ENCODE results near the gene CAMK1D.

CAMK1D gene

DNA sequence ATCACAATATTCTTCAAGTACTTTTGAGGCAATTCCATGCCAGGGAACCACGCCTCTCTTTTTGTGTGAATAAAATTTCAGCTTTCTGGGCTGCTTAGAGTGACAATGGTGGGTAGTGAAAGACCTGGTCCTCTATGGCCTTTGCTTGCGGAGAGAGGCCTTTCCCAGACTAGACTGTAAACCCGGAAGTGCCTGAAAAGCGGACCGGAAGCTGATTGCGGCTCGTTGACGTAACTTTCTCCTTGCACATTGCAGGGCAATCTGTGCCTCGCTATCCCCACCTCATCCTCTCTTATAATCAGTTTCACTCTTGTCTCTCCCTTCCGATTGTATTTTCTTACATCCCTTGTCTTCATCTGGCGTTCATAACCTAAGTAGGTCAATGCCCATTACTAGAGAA is 310.4 kb downstream of the CAMK1D start:
- DNase-seq (ENCODE audit: low read depth): no peak
- TF ChIP-seq, protein P1, sequence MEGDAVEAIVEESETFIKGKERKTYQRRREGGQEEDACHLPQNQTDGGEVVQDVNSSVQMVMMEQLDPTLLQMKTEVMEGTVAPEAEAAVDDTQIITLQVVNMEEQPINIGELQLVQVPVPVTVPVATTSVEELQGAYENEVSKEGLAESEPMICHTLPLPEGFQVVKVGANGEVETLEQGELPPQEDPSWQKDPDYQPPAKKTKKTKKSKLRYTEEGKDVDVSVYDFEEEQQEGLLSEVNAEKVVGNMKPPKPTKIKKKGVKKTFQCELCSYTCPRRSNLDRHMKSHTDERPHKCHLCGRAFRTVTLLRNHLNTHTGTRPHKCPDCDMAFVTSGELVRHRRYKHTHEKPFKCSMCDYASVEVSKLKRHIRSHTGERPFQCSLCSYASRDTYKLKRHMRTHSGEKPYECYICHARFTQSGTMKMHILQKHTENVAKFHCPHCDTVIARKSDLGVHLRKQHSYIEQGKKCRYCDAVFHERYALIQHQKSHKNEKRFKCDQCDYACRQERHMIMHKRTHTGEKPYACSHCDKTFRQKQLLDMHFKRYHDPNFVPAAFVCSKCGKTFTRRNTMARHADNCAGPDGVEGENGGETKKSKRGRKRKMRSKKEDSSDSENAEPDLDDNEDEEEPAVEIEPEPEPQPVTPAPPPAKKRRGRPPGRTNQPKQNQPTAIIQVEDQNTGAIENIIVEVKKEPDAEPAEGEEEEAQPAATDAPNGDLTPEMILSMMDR (IDR thresholded peaks at IDR 0.05; ENCODE audit: control insufficient read depth, extremely low read depth, insufficient read depth): no peak
- H3K4me3 ChIP-seq (ENCODE audit: low read depth, low read length): no peak overlapping the region

DNA sequence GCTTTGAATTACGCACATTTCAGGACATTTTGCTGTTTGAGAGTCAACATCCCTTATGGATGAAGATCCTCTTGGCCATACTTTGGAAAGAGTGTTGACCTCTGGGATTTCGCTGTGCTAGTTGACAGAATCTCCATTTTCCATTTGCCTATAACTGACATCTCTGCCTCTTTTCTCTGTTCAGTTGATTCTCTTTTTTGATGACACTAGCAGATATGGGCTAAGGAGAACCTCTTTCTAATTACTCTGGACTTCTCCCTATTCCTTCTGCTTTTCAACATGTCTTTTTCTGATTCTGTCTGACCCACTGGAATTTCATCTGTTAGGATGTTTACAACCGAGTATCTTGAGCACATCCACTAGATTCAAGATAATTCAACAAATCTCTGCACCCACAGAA is 311.5 kb downstream of the CAMK1D start:
- TF ChIP-seq, protein P1 (IDR thresholded peaks at IDR 0.05; ENCODE audit: control insufficient read depth, extremely low read depth, insufficient read depth): no peak
- DNase-seq (ENCODE audit: low read depth): no peak
- H3K4me3 ChIP-seq (ENCODE audit: low read depth, low read length): no peak overlapping the region

GRCh38 chr10:12661671-12662070 is 312.3 kb downstream of the CAMK1D start:
- TF ChIP-seq, protein P1 (IDR thresholded peaks at IDR 0.05; ENCODE audit: control insufficient read depth, extremely low read depth, insufficient read depth): no peak
- no peak overlapping the region for H3K4me3 ChIP-seq (ENCODE audit: low read depth, low read length)
- DNase-seq (ENCODE audit: low read depth): no peak

DNA sequence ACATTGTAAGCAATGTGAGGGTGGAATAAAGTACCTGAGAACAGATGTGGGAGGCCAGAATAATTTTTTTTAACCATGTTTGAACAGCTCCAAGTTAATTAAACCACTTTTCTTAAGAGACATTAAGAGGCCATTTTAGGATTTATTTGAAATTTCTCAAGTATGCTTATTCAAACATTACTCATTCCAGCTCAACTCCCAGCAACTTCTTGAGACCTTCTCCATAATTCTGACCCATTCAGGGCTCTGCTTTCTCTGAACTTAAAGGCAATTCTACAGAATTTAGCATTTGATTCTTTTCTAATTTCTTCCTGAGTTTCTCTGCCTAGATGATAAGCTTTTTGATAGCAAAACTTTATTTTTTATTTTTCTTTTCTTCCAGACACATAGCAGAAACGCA is 314.5 kb downstream of the CAMK1D start:
- DNase-seq (ENCODE audit: low read depth): no peak
- TF ChIP-seq, protein P1 (IDR thresholded peaks at IDR 0.05; ENCODE audit: control insufficient read depth, extremely low read depth, insufficient read depth): no peak
- no peak overlapping the region for H3K4me3 ChIP-seq (ENCODE audit: low read depth, low read length)

DNA sequence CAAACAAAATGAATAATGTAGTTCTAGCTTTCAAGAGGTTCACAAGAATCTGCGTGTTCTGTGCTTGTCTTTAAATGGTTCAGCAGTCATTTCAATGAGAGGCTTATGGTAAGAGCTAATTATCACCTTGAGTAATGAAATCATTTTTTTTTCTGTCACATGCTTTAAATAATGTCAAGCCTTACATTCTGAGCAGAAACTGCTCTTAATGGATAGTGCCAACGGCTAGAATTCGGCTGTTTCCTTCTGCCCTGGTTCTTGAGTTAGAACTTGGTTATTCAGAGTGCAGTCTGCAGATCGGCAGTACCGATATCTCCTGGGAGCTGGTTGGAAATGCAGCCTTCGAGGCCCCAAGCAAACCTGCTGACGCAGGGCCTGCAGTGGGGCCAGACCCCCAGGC is 316.2 kb downstream of the CAMK1D start:
- no peak for DNase-seq (ENCODE audit: low read depth)
- TF ChIP-seq, protein P1 (IDR thresholded peaks at IDR 0.05; ENCODE audit: control insufficient read depth, extremely low read depth, insufficient read depth): no peak
- H3K4me3 ChIP-seq (ENCODE audit: low read depth, low read length): no peak overlapping the region

GRCh38 chr10:12667052-12667451 is 317.7 kb downstream of the CAMK1D start:
- H3K4me3 ChIP-seq (ENCODE audit: low read depth, low read length): no peak overlapping the region
- TF ChIP-seq, protein P1 (IDR thresholded peaks at IDR 0.05; ENCODE audit: control insufficient read depth, extremely low read depth, insufficient read depth): no peak
- DNase-seq (ENCODE audit: low read depth): no peak

DNA sequence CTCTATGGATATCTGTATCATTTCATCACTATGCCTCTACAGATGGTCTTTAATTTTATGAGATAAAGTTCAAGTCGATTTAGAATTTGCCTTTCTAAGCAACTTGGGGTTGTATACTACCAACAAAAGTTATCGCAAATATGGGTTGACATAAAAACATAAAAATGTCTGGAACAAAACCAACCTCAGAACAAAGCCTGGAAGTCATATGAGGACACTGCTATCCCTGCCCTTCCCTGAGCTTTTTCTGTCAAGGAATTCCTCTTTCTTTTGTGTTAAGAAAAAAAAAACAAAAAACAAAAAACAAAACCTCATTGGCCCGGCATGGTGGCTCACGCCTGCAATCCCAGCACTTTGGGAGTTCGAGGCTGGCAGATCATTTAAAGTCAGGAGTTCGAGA is 319.3 kb downstream of the CAMK1D start:
- H3K4me3 ChIP-seq (ENCODE audit: low read depth, low read length): no peak overlapping the region
- DNase-seq (ENCODE audit: low read depth): no peak
- TF ChIP-seq, protein P1 (IDR thresholded peaks at IDR 0.05; ENCODE audit: control insufficient read depth, extremely low read depth, insufficient read depth): no peak
